HG03135 (cell line): ENCODE data around the gene ABCC3.

ENCODE experiments used
- ATAC-seq: cut with Tn5 transposase; IDR thresholded peaks from one replicate; pipeline ENCODE4 v1.9.1; 2021; ENCODE audit warnings: mild to moderate bottlenecking, moderate library complexity; ENCODE audit not compliant: unreplicated experiment

Gene ABCC3

DNA sequence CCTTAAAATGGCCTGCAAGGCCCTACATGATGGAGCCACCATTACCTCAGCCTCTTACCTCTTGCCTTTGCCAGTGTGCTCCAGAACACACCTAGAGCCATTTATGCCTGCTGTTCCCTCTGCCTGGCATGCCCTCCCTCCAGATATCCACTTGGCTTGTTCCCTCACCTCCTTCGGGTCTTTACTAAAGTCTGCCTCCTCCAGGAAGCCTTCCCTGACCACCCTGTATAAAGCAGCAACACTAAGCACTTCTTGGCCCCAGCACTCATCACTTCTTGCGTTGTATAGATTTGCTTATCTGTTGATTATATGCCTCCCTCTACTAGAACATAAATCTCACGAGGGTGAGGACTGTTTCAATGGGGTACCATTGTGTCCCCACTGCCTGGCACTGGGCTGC, 47.8 kb downstream of the ABCC3 start:
- no peak for ATAC-seq

GRCh38 chr17:50682938-50683337, 48.3 kb downstream of the ABCC3 start:
- no peak for ATAC-seq

GRCh38 chr17:50683434-50684287, 49.0 kb downstream of the ABCC3 start:
- ATAC-seq: no peak

DNA sequence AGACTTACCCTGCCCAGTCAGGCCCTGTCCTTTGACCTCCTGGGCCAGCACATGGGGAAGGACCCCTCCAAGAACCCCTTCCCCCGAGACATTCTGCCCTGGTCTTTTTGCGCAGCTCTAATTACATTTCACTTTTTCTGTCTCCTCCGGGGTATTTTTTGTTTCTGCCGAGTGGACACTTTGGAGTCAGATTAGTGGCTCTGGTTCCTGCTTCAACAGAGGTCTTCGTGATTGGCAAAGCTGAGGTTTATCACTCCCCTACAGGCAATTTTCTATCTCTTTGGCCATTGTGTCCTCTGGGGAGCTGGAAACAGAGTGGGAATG, 49.6 kb downstream of the ABCC3 start:
- no peak for ATAC-seq

DNA sequence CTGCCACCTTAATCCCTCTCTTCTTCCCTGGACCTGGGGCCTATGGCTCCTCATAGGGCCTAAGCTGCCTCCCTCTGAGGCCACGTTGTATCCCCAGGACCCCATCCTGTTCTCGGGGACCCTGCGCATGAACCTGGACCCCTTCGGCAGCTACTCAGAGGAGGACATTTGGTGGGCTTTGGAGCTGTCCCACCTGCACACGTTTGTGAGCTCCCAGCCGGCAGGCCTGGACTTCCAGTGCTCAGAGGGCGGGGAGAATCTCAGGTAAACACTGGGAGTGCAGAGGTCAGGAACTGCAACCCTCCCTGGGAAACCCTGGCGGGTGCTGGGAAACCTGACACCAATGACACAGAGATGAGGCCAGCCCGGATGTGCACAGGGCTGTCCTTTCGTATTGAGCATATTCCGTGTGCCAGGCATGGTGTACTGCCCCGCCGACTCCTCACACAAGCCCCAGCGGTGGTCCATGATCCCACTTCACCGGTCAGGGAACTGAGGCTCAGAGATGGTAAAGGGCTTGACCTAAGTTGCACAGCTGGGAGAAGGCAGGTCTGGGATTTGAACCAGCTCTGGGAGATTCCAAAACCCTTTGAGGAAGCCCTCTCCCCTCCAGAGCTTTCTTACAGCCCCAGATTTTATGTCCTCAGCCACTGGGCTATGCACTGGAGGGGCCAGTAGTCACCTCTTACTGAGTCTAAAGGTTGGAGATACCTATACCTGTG, 50.1 kb downstream of the ABCC3 start:
- no peak for ATAC-seq

GRCh38 chr17:50685334-50685665, 50.6 kb downstream of the ABCC3 start:
- ATAC-seq: no peak

DNA sequence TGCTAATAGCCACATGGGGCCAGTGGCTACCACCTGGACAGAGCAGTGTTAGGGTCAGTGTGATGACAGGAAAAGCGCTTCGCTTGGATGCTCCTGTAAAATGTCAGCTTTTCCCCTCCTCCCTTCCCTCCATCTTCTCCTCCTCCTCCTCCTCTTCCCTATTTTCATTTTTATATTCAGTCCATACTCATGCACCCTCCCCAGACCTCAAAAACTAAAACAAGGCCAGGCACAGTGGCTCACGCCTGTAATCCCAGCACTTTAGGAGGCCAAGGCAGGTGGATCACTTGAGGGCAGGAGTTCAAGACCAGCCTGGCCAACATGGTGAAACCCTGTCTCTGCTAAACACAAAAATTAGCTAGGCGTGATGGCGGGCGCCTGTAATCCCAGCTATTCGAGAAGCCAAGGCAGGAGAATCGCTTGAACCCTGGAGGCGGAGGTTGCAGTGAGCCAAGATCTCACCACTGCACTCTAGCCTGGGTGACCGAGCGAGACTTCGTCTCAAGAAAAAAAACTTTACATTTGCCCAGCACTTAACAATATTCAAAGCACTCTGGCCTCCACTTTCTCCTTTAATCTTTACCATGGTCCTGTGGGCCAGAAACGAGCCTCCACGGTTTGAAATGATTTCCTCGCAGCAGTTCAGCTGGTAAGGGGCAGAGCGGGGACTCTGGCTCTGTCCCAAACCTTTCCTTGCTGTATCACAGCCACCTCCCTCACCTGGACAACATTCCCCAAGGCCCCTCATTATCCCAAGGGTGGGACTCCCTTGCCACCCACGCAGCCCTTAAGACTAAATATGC, 51.2 kb downstream of the ABCC3 start:
- ATAC-seq: no peak

- ATAC-seq: no peak
These were observed 52.0 kb downstream of the ABCC3 start for GRCh38 chr17:50686494-50687199.

DNA sequence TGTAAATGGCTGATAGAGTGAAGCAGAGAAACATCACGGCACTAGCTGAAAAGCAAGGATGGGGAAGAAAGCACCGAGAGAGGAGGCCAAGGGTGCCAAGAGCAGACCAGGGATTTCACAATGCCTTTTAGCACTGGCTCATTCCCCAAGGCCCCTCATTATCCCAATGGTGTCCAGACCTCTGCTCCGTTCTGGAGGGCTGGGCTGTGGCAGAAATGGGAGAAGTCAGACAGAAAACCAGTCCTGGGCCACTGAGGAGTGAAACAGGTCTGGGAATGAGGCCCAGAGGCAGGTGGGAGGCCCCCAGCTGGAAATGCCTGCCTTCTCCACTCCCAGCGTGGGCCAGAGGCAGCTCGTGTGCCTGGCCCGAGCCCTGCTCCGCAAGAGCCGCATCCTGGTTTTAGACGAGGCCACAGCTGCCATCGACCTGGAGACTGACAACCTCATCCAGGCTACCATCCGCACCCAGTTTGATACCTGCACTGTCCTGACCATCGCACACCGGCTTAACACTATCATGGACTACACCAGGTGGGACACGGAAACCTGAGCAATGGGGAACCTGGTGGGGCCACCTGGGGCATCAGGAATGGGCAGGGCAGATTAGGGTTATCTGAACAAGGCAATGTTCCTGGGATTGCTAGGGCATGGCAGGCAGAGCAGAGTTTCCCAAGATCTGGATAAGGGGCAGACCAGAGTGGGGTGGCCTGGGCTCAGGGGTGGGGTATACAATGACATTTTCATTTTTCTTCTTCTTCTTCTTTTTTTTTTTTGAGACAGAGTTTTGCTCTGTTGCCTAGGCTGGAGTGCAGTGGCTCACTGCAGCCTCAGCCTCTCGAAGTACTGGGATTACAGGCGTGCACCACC, 52.8 kb downstream of the ABCC3 start:
- ATAC-seq: no peak

GRCh38 chr17:50688245-50688644, 53.6 kb downstream of the ABCC3 start:
- no peak for ATAC-seq

DNA sequence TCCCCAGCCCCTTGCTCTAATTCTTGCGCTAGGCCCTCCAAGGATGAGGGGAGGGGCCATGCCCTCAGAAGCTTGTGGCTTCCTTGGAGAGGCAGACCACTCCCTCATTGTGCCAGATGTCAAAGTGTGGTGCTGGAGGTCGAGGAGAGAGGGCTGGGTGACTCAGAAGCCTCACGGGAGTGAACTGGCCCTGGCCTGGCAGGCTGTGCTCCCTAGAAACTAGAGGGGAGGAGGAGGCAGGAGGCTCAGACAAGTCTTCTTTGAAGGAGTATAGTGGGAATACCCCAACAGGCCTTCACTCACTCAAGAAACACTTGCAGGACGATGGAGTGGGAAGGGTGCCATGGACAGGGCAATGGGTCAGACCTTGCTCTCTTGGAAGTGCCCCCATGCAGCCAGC, 54.6 kb downstream of the ABCC3 start:
- no peak for ATAC-seq

GRCh38 chr17:50689956-50690886, 55.5 kb downstream of the ABCC3 start:
- ATAC-seq: no peak

DNA sequence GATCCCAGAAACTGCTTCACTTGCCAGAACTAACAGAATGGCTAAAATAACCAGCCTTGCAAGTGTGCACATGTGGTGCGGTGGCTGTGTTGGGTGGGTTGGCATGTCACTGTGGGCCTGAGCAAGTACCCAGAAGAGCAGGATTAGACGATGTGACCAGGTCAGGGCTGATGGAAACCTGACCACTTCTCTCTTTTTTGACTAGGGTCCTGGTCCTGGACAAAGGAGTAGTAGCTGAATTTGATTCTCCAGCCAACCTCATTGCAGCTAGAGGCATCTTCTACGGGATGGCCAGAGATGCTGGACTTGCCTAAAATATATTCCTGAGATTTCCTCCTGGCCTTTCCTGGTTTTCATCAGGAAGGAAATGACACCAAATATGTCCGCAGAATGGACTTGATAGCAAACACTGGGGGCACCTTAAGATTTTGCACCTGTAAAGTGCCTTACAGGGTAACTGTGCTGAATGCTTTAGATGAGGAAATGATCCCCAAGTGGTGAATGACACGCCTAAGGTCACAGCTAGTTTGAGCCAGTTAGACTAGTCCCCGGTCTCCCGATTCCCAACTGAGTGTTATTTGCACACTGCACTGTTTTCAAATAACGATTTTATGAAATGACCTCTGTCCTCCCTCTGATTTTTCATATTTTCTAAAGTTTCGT, 56.3 kb downstream of the ABCC3 start:
- ATAC-seq: no peak

- ATAC-seq: no peak
These were observed 57.1 kb downstream of the ABCC3 start for GRCh38 chr17:50691550-50692447.

GRCh38 chr17:50692448-50693035, 57.9 kb downstream of the ABCC3 start:
- ATAC-seq: no peak

- no peak for ATAC-seq
These were observed 58.5 kb downstream of the ABCC3 start for GRCh38 chr17:50693036-50693682.
